ENCODE measurements around the gene LCN1.

DNA sequence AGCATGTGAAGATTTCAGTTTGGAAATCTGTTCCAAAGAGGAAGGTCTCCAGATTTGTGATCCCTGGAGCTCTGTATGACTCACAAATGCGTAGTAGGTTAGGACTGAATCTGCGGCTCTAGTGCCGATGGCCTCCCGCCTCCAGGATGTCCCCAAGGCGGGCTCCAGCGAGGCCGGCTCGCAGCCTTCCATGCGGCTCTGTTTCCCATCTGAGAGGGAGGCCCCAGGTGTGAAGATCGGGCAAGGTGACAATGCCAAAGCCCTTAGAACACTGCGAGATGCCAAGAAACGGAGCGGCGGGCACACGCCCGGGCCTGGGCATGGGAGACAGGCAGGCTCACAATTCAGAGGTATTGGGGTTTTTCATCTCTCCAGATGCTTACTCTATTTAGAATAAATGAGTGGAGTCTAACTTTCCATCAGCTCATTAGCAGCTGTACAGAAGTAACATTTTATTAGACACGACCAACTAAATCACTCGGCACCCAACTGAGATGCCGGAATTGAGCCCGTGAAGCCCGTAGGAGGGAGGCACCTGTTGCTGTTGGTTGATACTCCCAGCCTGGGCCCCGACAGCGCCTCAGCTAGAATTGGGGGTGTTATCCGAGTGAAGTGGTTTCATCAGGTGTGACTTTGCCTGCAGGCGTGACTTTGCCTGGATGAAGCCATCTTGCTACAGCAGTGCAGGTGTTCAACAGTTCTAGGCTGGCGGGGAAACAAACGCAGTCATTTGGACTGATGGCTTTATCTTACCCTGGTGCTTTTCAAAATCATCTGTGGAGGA lies 28.2 kb upstream of the LCN1 start:
- TF ChIP-seq, protein P1, sequence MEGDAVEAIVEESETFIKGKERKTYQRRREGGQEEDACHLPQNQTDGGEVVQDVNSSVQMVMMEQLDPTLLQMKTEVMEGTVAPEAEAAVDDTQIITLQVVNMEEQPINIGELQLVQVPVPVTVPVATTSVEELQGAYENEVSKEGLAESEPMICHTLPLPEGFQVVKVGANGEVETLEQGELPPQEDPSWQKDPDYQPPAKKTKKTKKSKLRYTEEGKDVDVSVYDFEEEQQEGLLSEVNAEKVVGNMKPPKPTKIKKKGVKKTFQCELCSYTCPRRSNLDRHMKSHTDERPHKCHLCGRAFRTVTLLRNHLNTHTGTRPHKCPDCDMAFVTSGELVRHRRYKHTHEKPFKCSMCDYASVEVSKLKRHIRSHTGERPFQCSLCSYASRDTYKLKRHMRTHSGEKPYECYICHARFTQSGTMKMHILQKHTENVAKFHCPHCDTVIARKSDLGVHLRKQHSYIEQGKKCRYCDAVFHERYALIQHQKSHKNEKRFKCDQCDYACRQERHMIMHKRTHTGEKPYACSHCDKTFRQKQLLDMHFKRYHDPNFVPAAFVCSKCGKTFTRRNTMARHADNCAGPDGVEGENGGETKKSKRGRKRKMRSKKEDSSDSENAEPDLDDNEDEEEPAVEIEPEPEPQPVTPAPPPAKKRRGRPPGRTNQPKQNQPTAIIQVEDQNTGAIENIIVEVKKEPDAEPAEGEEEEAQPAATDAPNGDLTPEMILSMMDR (IDR thresholded peaks at IDR 0.05) = no peak
- TF ChIP-seq EZH2 (IDR thresholded peaks at IDR 0.05) (no peak), EZH2phosphoT487 (IDR thresholded peaks at IDR 0.05) (no peak)

All from neural progenitor cell (in vitro differentiated cells).